NCI-H1092 (cell line): ENCODE measurements around the gene SLC17A2.
"Not testable (repeated sequence)": the region's sequence is repeated elsewhere in the genome, so short reads cannot be mapped to it uniquely, and the experiment has no call there.

Experiments used
- DNase-seq: peaks from one replicate; lab custom pipeline; 2025; lab: John Stamatoyannopoulos, UW

Gene SLC17A2

GRCh38 chr6:25951296-25952032, 21.0 kb upstream of the SLC17A2 start:
- no peak for DNase-seq

GRCh38 chr6:25950297-25950696, 19.8 kb upstream of the SLC17A2 start:
- no peak for DNase-seq

GRCh38 chr6:25949695-25950094, 19.2 kb upstream of the SLC17A2 start:
- no peak for DNase-seq

- DNase-seq: not testable (repeated sequence)
Observed at GRCh38 chr6:25947492-25947891, 17.0 kb upstream of the SLC17A2 start.

- no peak for DNase-seq
Observed at GRCh38 chr6:25946631-25947030, 16.1 kb upstream of the SLC17A2 start.

- DNase-seq: not testable (repeated sequence)
Observed at GRCh38 chr6:25945738-25946137, 15.2 kb upstream of the SLC17A2 start.

GRCh38 chr6:25944688-25945574, 14.4 kb upstream of the SLC17A2 start:
- DNase-seq: no peak

- DNase-seq: no peak
Observed at GRCh38 chr6:25943887-25944286, 13.4 kb upstream of the SLC17A2 start.

- DNase-seq: peak; percentile 4
Observed at GRCh38 chr6:25942561-25943147, 12.2 kb upstream of the SLC17A2 start.

GRCh38 chr6:25939593-25939992, 9.1 kb upstream of the SLC17A2 start:
- DNase-seq: no peak

GRCh38 chr6:25935953-25936352, 5.5 kb upstream of the SLC17A2 start:
- DNase-seq: no peak

- no peak for DNase-seq
Observed at GRCh38 chr6:25934735-25935313, 4.3 kb upstream of the SLC17A2 start.

- DNase-seq: no peak
Observed at GRCh38 chr6:25934156-25934555, 3.7 kb upstream of the SLC17A2 start.

- no peak for DNase-seq
Observed at GRCh38 chr6:25931411-25931709, 869 bp upstream of the SLC17A2 start.

GRCh38 chr6:25929785-25930184, 706 bp downstream of the SLC17A2 start:
- not testable (repeated sequence) for DNase-seq

GRCh38 chr6:25928562-25929324, 1.7 kb downstream of the SLC17A2 start:
- DNase-seq: no peak

GRCh38 chr6:25927756-25928216, 2.7 kb downstream of the SLC17A2 start:
- no peak for DNase-seq

- no peak for DNase-seq
Observed at GRCh38 chr6:25927178-25927577, 3.3 kb downstream of the SLC17A2 start.

GRCh38 chr6:25925876-25926275, 4.6 kb downstream of the SLC17A2 start:
- no peak for DNase-seq

- DNase-seq: no peak
Observed at GRCh38 chr6:25922301-25922700, 8.2 kb downstream of the SLC17A2 start.

GRCh38 chr6:25921525-25922203, 8.8 kb downstream of the SLC17A2 start:
- no peak for DNase-seq
